ENCODE results near the gene CENPL. TPM values are rescaled to one million over a fixed set of nuclear protein-coding genes. Genes with fewer than 3 reads are reported as not detected.
"Not testable (repeated sequence)": the region's sequence is repeated elsewhere in the genome, so short reads cannot be mapped to it uniquely, and the experiment has no call there.

CENPL gene
- total and polyA plus RNA-seq, 10 of the 15 experiments (the other 5 are each of a cell fraction or from before 2014, with no cell fraction given), result 14.9 to 32.1 (median 24.5) TPM

- H3K36me3 ChIP-seq (ENCODE audit: control insufficient read depth in 2 of 2, insufficient read depth in 2 of 2, low read length in 1 of 2); H3K27ac ChIP-seq (ENCODE audit: control insufficient read depth, insufficient read depth); FAIRE-seq; intact Hi-C loops (cut with micrococcal nuclease; ENCODE audit: unreplicated experiment); H3K9me3 ChIP-seq (replicated peaks; ENCODE audit: control insufficient read depth, insufficient read depth, low read length); H3K79me2 ChIP-seq (ENCODE audit: control insufficient read depth, insufficient read depth, low read length); in situ Hi-C loops (cut with MboI); H3K9ac ChIP-seq (ENCODE audit: control insufficient read depth, insufficient read depth, low read length); H3K27me3 ChIP-seq (replicated peaks in 1 of 2; ENCODE audit: control insufficient read depth in 2 of 2, insufficient read depth in 2 of 2, low read length in 1 of 2); H3K4me2 ChIP-seq (ENCODE audit: control insufficient read depth, insufficient read depth); ATAC-seq; DNase-seq (ENCODE audit: low read depth, low spot score); H3K4me3 ChIP-seq; RAD21 ChIA-PET (ENCODE audit: unreplicated experiment); BruUV-seq (replicated peaks); H2AFZ ChIP-seq (ENCODE audit: control insufficient read depth, low read depth, low read length); H4K20me1 ChIP-seq (ENCODE audit: control insufficient read depth, insufficient read depth); H3K4me1 ChIP-seq (ENCODE audit: control insufficient read depth, insufficient read depth, low read length); CTCF ChIA-PET: not testable (repeated sequence)
- 97% methylated on average over 6 of the region's 6 CpGs for WGBS (ENCODE audit: insufficient coverage, insufficient replicate concordance, low lambda C conversion rate, missing lambda C conversion rate)
- POLR2A ChIA-PET, result interaction anchor here (0.6 kb wide), 1 partner anchor 172 kb away, joined by 4 read pairs; no protein-coding TSS in a partner anchor
- SMC1A ChIA-PET (ENCODE audit: uncharacterized antibody, unreplicated experiment), result interaction anchor here (0.7 kb wide), 1 partner anchor 128 kb away, joined by 3 read pairs; no protein-coding TSS in a partner anchor
Measured at GRCh38 chr1:173764331-173764730, 60.4 kb downstream of the CENPL start.

- CTCF ChIA-PET, result interaction anchor here (1.5 kb wide), 1 partner anchor 8 kb away, joined by 3 read pairs; no protein-coding TSS in a partner anchor
- RAD21 ChIA-PET (ENCODE audit: unreplicated experiment), result no interaction called here
- ATAC-seq, result no peak
- no peak overlapping the region for H3K4me2 ChIP-seq (ENCODE audit: control insufficient read depth, insufficient read depth)
- no peaks in the 10 kb centered on the region for H3K4me1 ChIP-seq (ENCODE audit: control insufficient read depth, insufficient read depth, low read length)
- no peak overlapping the region for H3K27ac ChIP-seq (ENCODE audit: control insufficient read depth, insufficient read depth)
- POLR2A ChIA-PET, result no interaction called here
- no peak overlapping the region for H2AFZ ChIP-seq (ENCODE audit: control insufficient read depth, low read depth, low read length)
- SMC1A ChIA-PET (ENCODE audit: uncharacterized antibody, unreplicated experiment), result no interaction called here
- no peaks in the 10 kb centered on the region for H3K27me3 ChIP-seq (replicated peaks in 1 of 2; ENCODE audit: control insufficient read depth in 2 of 2, insufficient read depth in 2 of 2, low read length in 1 of 2)
- 96% methylated on average over 5 of the region's 5 CpGs for WGBS (ENCODE audit: insufficient coverage, insufficient replicate concordance, low lambda C conversion rate, missing lambda C conversion rate)
- H3K4me3 ChIP-seq, result no peak overlapping the region
- no TSS peak for BruUV-seq (replicated peaks)
- no peaks in the 10 kb centered on the region; the same call in 1 of the 3 replicates for H3K9me3 ChIP-seq (replicated peaks; ENCODE audit: control insufficient read depth, insufficient read depth, low read length)
- in situ Hi-C loops (cut with MboI) (no loop called here), intact Hi-C loops (cut with micrococcal nuclease; ENCODE audit: unreplicated experiment) (no loop called here)
- DNase-seq (ENCODE audit: low read depth, low spot score), result no peak
- H4K20me1 ChIP-seq (ENCODE audit: control insufficient read depth, insufficient read depth), result no peaks in the 10 kb centered on the region
- H3K36me3 ChIP-seq (ENCODE audit: control insufficient read depth in 2 of 2, insufficient read depth in 2 of 2, low read length in 1 of 2), result peaks cover 4 to 12% of the 10 kb centered on the region in 2 experiments
- TF ChIP-seq USF2 (IDR thresholded peaks at IDR 0.05; ENCODE audit: borderline replicate concordance, low read depth, low read length) (no peak), USF1 (IDR thresholded peaks at IDR 0.05; ENCODE audit: borderline replicate concordance, extremely low read length, insufficient read depth, low read depth, low read length) (no peak)
- H3K9ac ChIP-seq (ENCODE audit: control insufficient read depth, insufficient read depth, low read length), result no peak overlapping the region
- FAIRE-seq, result no peak
- no peaks in the 10 kb centered on the region for H3K79me2 ChIP-seq (ENCODE audit: control insufficient read depth, insufficient read depth, low read length)
Measured at GRCh38 chr1:173758980-173759379, 65.7 kb downstream of the CENPL start.

Data from GM12878 (cell line).